HG03280 (cell line): Measurements from ENCODE around the gene CHURC1.
A peak's percentile ranks its signal among the peaks of the same experiment; 100 is the strongest.

Experiments
- ATAC-seq: cut with Tn5 transposase; IDR thresholded peaks from one replicate; pipeline ENCODE4 v1.9.1; 2021; ENCODE audit warnings: mild to moderate bottlenecking, moderate library complexity; ENCODE audit not compliant: unreplicated experiment

CHURC1 gene

DNA sequence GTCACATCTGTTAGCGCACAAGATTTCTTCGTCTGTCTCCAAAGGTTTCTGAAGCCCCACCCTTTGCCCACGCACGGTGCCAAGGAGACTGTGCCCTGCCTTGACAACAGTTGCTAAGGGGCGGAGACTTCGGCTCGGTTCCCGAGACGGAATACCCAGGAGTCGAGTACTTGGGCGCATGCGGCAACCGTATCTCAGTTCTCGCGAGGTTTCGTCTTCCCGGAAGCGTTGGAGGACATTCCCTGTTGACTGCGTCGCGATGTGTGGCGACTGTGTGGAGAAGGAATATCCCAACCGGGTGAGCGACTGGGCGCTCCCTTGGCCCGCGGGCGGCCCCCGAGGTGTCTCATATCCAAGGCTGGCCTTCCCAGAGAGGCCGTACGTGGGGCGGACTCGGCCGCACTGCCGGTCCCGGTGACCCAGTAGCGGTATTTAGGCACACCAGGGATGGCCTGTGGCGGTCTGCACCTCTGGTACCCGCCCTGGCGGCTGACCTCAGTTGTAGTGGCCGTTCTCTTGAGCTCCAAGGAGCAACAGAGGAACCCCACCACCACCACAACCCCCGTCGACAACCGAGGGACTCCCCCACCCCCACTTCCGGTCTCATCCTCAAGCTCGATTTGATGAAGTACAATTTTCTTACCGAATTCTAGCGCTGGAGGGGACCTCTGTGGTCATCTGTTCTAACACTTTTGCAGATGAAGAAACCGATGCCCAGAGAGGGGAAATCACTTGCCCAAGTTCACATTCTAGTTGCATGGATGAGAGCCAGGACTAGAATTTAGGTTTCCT is at the start of gene CHURC1:
TSS of gene CHURC1 (plus strand) at position 219 of the 792 bp plus-strand sequence. CDS start at position 260, 41 bp downstream.
- peak; percentile 96 for ATAC-seq

- ATAC-seq, result no peak
Measured at GRCh38 chr14:64865109-64865508, 49.1 kb upstream of the CHURC1 start.

DNA sequence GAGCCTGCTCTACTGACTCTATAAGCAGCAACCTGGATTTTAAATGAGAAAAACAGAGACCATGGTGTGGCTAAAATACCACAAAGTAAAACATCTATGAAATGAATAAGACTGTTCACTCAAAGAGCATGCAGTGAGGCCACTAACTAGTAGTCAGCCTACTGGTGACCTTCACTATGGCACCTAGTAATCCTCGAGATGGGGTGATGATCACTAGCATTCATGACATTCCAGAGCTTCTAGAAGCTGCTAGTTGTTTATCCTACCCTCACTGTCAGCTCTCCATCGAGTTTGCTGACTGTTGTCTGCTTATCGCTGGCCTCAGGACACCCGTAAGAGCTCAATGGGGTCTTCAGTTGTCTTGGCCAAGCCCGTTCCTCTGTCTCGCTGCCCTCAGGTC is 48.3 kb upstream of the CHURC1 start:
- ATAC-seq, result no peak

GRCh38 chr14:64867182-64867581 is 47.1 kb upstream of the CHURC1 start:
- ATAC-seq, result no peak

- ATAC-seq, result no peak
Measured at GRCh38 chr14:64868379-64868778, 45.9 kb upstream of the CHURC1 start.

DNA sequence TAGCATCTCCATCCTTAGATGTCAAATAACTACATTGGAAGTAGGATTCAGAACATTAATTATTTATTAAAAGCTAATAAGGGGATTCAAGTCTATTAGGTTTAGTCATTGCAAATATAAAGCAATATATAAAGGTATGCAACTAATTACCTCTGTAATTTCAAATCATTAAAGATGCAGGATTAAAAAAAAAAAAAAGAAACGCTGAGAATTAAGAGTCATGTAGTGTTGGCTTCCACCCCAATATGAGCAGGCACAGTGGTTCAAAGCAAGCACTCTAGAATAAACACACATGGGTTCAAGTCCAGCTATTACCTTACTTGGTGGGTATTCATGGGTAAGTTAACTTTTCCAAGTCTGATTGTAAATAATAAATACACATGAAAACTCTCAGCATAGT is 45.4 kb upstream of the CHURC1 start:
- no peak for ATAC-seq

GRCh38 chr14:64870160-64870559 is 44.1 kb upstream of the CHURC1 start:
- no peak for ATAC-seq

GRCh38 chr14:64871344-64871743 is 42.9 kb upstream of the CHURC1 start:
- no peak for ATAC-seq

DNA sequence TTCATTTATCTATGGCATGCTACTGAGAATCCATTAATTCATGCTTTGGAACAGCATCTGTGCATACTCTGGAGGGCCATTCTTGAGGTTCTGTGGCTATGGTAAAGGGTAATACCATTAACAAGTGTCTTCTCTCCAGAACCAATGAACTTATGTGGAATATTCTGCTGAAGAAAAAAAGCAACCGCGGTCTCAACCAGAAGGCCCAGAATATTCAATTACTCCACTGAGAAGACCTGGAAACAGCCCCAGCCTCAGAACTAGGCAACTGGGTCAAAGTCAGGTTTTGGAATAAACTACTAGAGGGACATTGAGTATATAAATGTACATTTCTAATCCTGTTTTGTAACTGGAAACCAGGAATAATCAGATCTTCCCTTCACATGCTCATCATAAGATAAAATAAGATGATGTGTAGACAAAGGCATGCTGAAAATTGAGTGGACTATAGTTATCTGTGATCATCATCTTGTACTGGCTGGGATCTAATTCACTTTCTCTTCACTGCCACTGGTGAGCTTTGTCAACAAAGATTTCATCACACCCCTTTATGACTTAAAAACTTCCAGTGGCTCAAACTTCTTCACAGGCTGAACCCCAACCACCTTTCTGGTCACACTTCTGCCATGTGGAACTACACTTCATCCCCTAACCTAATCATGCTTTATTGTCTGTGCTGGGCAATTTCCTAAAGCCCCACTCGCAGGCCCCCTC is 40.6 kb upstream of the CHURC1 start:
- no peak for ATAC-seq

GRCh38 chr14:64875350-64875749 is 38.9 kb upstream of the CHURC1 start:
- no peak for ATAC-seq

GRCh38 chr14:64877846-64878245 is 36.4 kb upstream of the CHURC1 start:
- no peak for ATAC-seq

- no peak for ATAC-seq
Measured at GRCh38 chr14:64878837-64879634, 35.2 kb upstream of the CHURC1 start.

- peak; percentile 45 for ATAC-seq
Measured at GRCh38 chr14:64879635-64880220, 34.5 kb upstream of the CHURC1 start, which contains the start of gene SPTB. SPTB (minus strand) TSS chr14:64879907; CDS start chr14:64823094, 56,813 bp downstream.

- peak; percentile 51 for ATAC-seq
Measured at GRCh38 chr14:64880221-64881121, 33.8 kb upstream of the CHURC1 start.

DNA sequence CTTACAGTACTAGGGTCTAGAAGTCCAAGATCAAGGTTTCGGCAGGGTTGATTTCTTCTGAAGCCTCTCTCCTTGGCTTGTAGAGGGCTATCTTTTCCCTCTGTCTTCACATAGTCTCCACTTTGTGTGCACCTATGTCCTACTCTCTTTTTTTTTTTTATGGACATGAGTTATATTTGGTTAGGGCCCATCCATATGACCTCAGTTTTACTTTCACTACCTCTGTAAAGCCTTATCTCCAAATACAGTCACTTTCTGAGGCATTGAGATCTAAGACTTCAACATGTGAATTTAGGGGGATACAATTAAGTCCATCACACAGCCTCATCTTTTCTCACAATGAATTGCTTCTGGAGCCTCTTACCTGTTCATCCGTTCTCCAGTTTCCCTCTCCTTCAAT is 28.7 kb upstream of the CHURC1 start:
- ATAC-seq, result no peak

- ATAC-seq, result no peak
Measured at GRCh38 chr14:64889352-64889751, 24.9 kb upstream of the CHURC1 start.

GRCh38 chr14:64891173-64891838 is 22.9 kb upstream of the CHURC1 start:
- ATAC-seq, result no peak

GRCh38 chr14:64891839-64892375 is 22.3 kb upstream of the CHURC1 start:
- no peak for ATAC-seq

DNA sequence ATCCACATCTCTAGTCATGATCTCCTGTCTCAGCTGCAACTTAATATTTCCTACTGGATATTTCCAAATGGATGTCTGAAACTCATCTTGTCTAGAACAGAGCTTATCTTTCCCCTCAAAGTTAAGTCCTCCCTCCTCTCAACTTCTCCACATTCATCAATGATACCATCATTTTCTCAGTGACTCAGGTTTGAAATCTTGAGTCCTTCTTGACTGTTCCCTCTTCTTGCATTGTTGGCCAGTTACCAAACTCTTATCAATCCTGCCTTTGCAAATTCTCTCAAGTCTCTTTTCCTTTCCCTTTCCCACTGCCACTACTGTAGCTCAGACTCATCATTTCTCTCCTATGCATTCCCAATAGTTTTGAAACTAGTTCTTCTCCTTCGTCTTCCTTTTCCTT is 14.3 kb upstream of the CHURC1 start:
- ATAC-seq, result no peak
